Spleen (tissue), 11 donors: Measurements from ENCODE around the gene EXOC4. TPM values are rescaled to one million over a fixed set of nuclear protein-coding genes. Genes with fewer than 3 reads are reported as not detected.

Experiments
- DNase-seq: peaks from one replicate; pipeline ENCODE4 v3.0.0-alpha.2; 2020
- H3K27ac ChIP-seq, 8 donors: fragments of 200-600 bp; sonication (generic) in 7 of 8; 1 replicate in 4 of 8; 2 replicates in 4 of 8; pipeline versions ENCODE4 v1.5.0 to v1.8.0; 2016 to 2021; ENCODE audit warnings: inconsistent platforms in 4 of 8, mild to moderate bottlenecking in 4 of 8, moderate library complexity in 1 of 8
- H3K27me3 ChIP-seq, 7 donors: fragments of 200-600 bp; sonication (generic) in 6 of 7; replicated peaks in 1 of 7; 1 replicate in 4 of 7; 2 replicates in 3 of 7; pipeline versions ENCODE4 v1.5.0 to v1.8.0; 2016 to 2021; ENCODE audit warnings: inconsistent platforms in 3 of 7, mild to moderate bottlenecking in 1 of 7
- H3K36me3 ChIP-seq, 6 donors: fragments of 200-600 bp; sonication (generic) in 5 of 6; 1 replicate in 4 of 6; 2 replicates in 2 of 6; pipeline versions ENCODE4 v1.5.0 to v1.8.0; 2016 to 2021; ENCODE audit warnings: inconsistent platforms in 2 of 6
- H3K4me1 ChIP-seq, 6 donors: fragments of 200-600 bp; sonication (generic) in 5 of 6; 1 replicate in 3 of 6; 2 replicates in 3 of 6; pipeline versions ENCODE4 v1.5.0 to v1.8.0; 2016 to 2021; ENCODE audit warnings: inconsistent platforms in 3 of 6
- H3K4me3 ChIP-seq, 8 donors: fragments of 200-600 bp; sonication (generic) in 7 of 8; 1 replicate in 4 of 8; 2 replicates in 4 of 8; pipeline versions ENCODE4 v1.5.0 to v1.8.0; 2016 to 2021; ENCODE audit warnings: inconsistent platforms in 4 of 8, mild to moderate bottlenecking in 4 of 8, moderate library complexity in 2 of 8
- H3K9me3 ChIP-seq, 8 donors: fragments of 200-600 bp; sonication (generic) in 7 of 8; 1 replicate in 4 of 8; 2 replicates in 4 of 8; pipeline versions ENCODE4 v1.5.0 to v1.8.0; 2016 to 2021; ENCODE audit warnings: inconsistent platforms in 4 of 8
- CTCF ChIP-seq, 11 experiments: fragments of 200-600 bp in 7 of 11; fragments of 450-650 bp in 4 of 11; sonication (generic) in 4 of 11; IDR thresholded peaks in 8 of 11; conservative IDR thresholded peaks in 3 of 11; 1 replicate in 7 of 11; 2 replicates in 4 of 11; pipeline versions ENCODE4 v1.4.0 to v1.8.0; 2016 to 2021; ENCODE audit warnings: antibody characterized with exemption in 11 of 11, inconsistent platforms in 4 of 11, mild to moderate bottlenecking in 1 of 11
- POLR2A ChIP-seq, 3 donors: fragments of 450-650 bp; IDR thresholded peaks; one replicate each; pipeline ENCODE4 v1.5.1; 2017; ENCODE audit warnings: antibody characterized with exemption in 3 of 3, mild to moderate bottlenecking in 1 of 3
- POLR2AphosphoS5 ChIP-seq, 3 donors: sonication (generic); formaldehyde crosslinking; IDR thresholded peaks; one replicate each; pipeline ENCODE4 v1.5.1; 2017; ENCODE audit warnings: antibody characterized with exemption in 3 of 3
- WGBS, 5 donors: extraction: QIAGEN DNeasy Blood & Tissue Kit in 3 of 5; methylation state at CpG; one replicate each; pipeline versions ENCODE4 v1.1.5 to v1.1.7; 2013 to 2018; 5-methylcytosine and 5-hydroxymethylcytosine counted together
- intact Hi-C: fragments of 100-400 bp; cut with DNase I; formaldehyde crosslinking; loops from one replicate; pipeline ENCODE4 v1.15.0; 2023; ENCODE audit warnings: low total_unique reads
- polyA plus RNA-seq, 3 donors: library from polyadenylated mRNA; stranded (reverse); fragments of 200-250 nt; gene quantifications; one replicate each; pipeline ENCODE4 v1.2.1, GENCODE V29; 2013
- total RNA-seq, 7 donors: library from RNA; depleted of rRNA in 3 of 7; stranded (reverse); fragments of >200 nt in 3 of 7; fragmentation: NEBNext Ultra II Directional in 4 of 7; extraction: Animal tissue kit (Norgen Biotek cat#: 25700) in 4 of 7; gene quantifications; one replicate each; pipeline versions ENCODE4 v1.1.0 to v1.2.1, GENCODE V29; 2016 to 2021
- donor health status: healthy with polysubstance abuse.
- donor health status: DM: no; HTN: no; CAD: no; lungs with moderate emphysema.
- donor health status: DM: no; HTN: no; CAD: no.
- donor health status: Bipolar disorder and iron deficiency.
- donor health status: healthy.
- donor health status: DM: no; HTN: no; CAD: no.
- donor health status: DM: yes; HTN: yes; CAD: no.

EXOC4 gene
- total and polyA plus RNA-seq, 10 donors: 14.1 to 138 (median 102) TPM

DNA sequence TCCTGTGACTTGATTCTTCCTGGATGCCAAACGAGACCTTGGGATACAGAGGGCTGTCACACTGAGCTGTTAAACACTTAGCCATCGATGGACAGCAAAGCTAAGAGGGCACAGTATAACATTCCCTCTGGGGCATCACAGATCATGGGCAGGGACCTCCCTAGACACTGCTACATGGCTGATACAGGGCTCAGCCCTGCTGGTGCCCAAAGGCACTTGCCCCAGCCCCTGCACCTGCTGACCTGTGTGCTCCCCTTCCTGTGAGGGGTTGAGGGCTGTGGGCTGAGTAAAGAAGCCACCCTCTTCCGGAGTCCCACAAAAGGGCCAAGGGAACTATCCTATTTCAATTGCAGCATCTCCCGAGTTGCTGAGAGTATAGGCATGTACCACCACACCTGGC is 337.9 kb downstream of the EXOC4 start:
- intact Hi-C loops: no loop called here
- 91 to 95% (median 94%) methylated on average over 3 to 4 of the region's 4 CpGs for WGBS, 5 donors
- Histone ChIP-seq H3K27me3 (no peaks in the 10 kb centered on the region), H3K27ac (no peak overlapping the region), H3K4me1 (no peaks in the 10 kb centered on the region), H3K9me3 (peaks cover 0 to 4% (median 0%) of the 10 kb centered on the region in 8 donors), H3K4me3 (no peak overlapping the region), H3K36me3 (peaks cover 0 to 8% (median 0%) of the 10 kb centered on the region in 6 donors)
- TF ChIP-seq CTCF (IDR thresholded peaks at IDR 0.05 in 8 of 11, conservative IDR thresholded peaks at IDR 0.05 in 3 of 11) (no peak), POLR2AphosphoS5 (IDR thresholded peaks at IDR 0.05) (no peak), POLR2A (IDR thresholded peaks at IDR 0.05) (no peak)
- DNase-seq: no peak

DNA sequence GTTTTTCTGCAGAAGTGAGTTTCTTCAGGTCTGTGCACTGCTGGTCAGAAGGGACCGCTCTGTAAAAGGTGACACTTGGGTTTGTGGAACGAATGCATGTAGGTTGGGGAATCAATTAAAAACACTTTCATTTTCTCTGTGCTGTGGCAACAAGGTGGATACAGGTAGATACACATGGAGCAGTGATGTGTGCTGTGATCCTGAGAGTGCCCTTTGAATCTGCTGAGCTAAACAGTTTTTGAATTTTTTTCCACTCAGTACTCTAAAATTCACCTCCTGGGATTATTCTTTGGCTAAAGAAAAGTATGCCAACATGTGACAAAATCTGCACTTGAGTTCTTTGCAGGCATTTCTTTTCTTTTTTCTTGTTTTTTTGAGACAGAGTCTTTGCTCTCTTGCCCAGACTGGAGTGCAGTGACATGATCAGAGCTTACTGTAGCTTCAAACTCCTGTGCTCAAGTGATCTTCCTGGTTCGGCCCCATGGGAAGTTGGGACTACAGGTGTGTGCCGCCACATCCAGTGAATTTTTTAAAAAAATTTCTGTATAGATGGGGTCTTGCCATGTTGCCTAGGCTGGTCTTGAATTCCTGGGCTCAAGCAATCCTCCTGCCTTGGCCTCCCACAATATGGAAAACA is 338.9 kb downstream of the EXOC4 start:
- Histone ChIP-seq H3K27me3 (no peaks in the 10 kb centered on the region), H3K9me3 (no peaks in the 10 kb centered on the region), H3K4me1 (no peaks in the 10 kb centered on the region), H3K27ac (no peak overlapping the region), H3K4me3 (no peak overlapping the region), H3K36me3 (peaks cover 0 to 8% (median 0%) of the 10 kb centered on the region in 6 donors)
- TF ChIP-seq POLR2AphosphoS5 (IDR thresholded peaks at IDR 0.05) (no peak), POLR2A (IDR thresholded peaks at IDR 0.05) (no peak), CTCF (IDR thresholded peaks at IDR 0.05 in 8 of 11, conservative IDR thresholded peaks at IDR 0.05 in 3 of 11) (no peak)
- no peak for DNase-seq
- intact Hi-C loops: no loop called here
- 92 to 98% (median 94%) methylated on average over 4 of the region's 4 CpGs for WGBS, 5 donors

GRCh38 chr7:133593561-133593960 is 340.7 kb downstream of the EXOC4 start:
- intact Hi-C loops: no loop called here

More at GRCh38 chr7:133593561-133593960, 340.7 kb downstream of the EXOC4 start:
- H3K9me3 ChIP-seq: no peaks in the 10 kb centered on the region
- H3K4me1 ChIP-seq: no peaks in the 10 kb centered on the region
- no peak for DNase-seq
- H3K27ac ChIP-seq: no peak overlapping the region
- no peak for TF ChIP-seq POLR2AphosphoS5 (IDR thresholded peaks at IDR 0.05)
- no peak for TF ChIP-seq CTCF (IDR thresholded peaks at IDR 0.05 in 8 of 11, conservative IDR thresholded peaks at IDR 0.05 in 3 of 11)
- no peak for TF ChIP-seq POLR2A (IDR thresholded peaks at IDR 0.05)
- peaks cover 0 to 8% (median 0%) of the 10 kb centered on the region in 6 donors for H3K36me3 ChIP-seq
- H3K27me3 ChIP-seq: no peaks in the 10 kb centered on the region
- no peak overlapping the region for H3K4me3 ChIP-seq
